Breast epithelium (tissue), 3 donors: ENCODE results near the gene TMEM245.

ENCODE experiments used
- CTCF ChIP-seq, 3 donors: fragments of 450-650 bp; IDR thresholded peaks; one replicate each; pipeline ENCODE4 v1.5.1; 2016 to 2017; ENCODE audit warnings: antibody characterized with exemption in 3 of 3, mild to moderate bottlenecking in 3 of 3, moderate library complexity in 3 of 3
- POLR2A ChIP-seq: fragments of 450-650 bp; IDR thresholded peaks from one replicate; pipeline ENCODE4 v1.6.1; 2016; ENCODE audit warnings: antibody characterized with exemption, mild to moderate bottlenecking, moderate library complexity
- POLR2AphosphoS5 ChIP-seq, 3 donors: sonication (generic); formaldehyde crosslinking; IDR thresholded peaks; one replicate each; pipeline ENCODE4 v1.6.1; 2017; ENCODE audit warnings: antibody characterized with exemption in 3 of 3

GRCh38 chr9:109064963-109065702 is 54.6 kb downstream of the TMEM245 start:
- TF ChIP-seq CTCF (IDR thresholded peaks at IDR 0.05) (no peak), POLR2A (no peak), POLR2AphosphoS5 (IDR thresholded peaks at IDR 0.05) (no peak)
